Osteocyte (in vitro differentiated cells): ENCODE data around the gene GNL3. TPM values are rescaled to one million over a fixed set of nuclear protein-coding genes. Genes with fewer than 3 reads are reported as not detected.

Experiments
- DNase-seq: peaks from one replicate; pipeline ENCODE4 v3.0.0; 2021; ENCODE audit warnings: mixed read lengths; ENCODE audit not compliant: unreplicated experiment; ENCODE audit errors: extremely low spot score
- H3K27ac Mint-ChIP-seq: one replicate; pipeline ENCODE4 v1.8.0; 2021; ENCODE audit warnings: mild to moderate bottlenecking, mixed read lengths; ENCODE audit not compliant: unreplicated experiment
- H3K27me3 Mint-ChIP-seq: one replicate; pipeline ENCODE4 v1.8.0; 2021; ENCODE audit warnings: mixed read lengths; ENCODE audit not compliant: unreplicated experiment
- H3K36me3 Mint-ChIP-seq: one replicate; pipeline ENCODE4 v1.8.0; 2021; ENCODE audit warnings: mixed read lengths; ENCODE audit not compliant: unreplicated experiment
- H3K4me1 Mint-ChIP-seq: one replicate; pipeline ENCODE4 v1.8.0; 2021; ENCODE audit warnings: mixed read lengths; ENCODE audit not compliant: unreplicated experiment
- H3K4me3 Mint-ChIP-seq: one replicate; pipeline ENCODE4 v1.8.0; 2021; ENCODE audit warnings: mild to moderate bottlenecking, moderate library complexity, mixed read lengths; ENCODE audit not compliant: unreplicated experiment
- H3K9me3 Mint-ChIP-seq: one replicate; pipeline ENCODE4 v1.8.0; 2021; ENCODE audit warnings: mixed read lengths; ENCODE audit not compliant: unreplicated experiment
- CTCF ChIP-seq: fragments of 200-600 bp; sonication (generic); IDR thresholded peaks from 2 replicates; pipeline ENCODE4 v1.5.0; 2021; ENCODE audit warnings: antibody characterized with exemption, mild to moderate bottlenecking, moderate library complexity
- total RNA-seq: library from RNA; stranded (reverse); gene quantifications from 2 replicates; pipeline ENCODE4 v1.2.1, GENCODE V29; 2021

Gene GNL3
- total RNA-seq, 1 donor from 2014 or later: 69.8 TPM

GRCh38 chr3:52715714-52716305 is 30.0 kb downstream of the GNL3 start:
- Mint-ChIP-seq H3K36me3 (peaks cover 25% of the 10 kb centered on the region), H3K27ac (no peak overlapping the region), H3K9me3 (peaks cover 4% of the 10 kb centered on the region), H3K27me3 (no peaks in the 10 kb centered on the region), H3K4me1 (no peaks in the 10 kb centered on the region), H3K4me3 (no peak overlapping the region)
- DNase-seq: no peak
- TF ChIP-seq CTCF: no peak

- Mint-ChIP-seq H3K36me3 (peaks cover 25% of the 10 kb centered on the region), H3K4me3 (no peak overlapping the region), H3K4me1 (no peaks in the 10 kb centered on the region)
Observed at GRCh38 chr3:52719618-52720017, 33.8 kb downstream of the GNL3 start.

GRCh38 chr3:52721002-52721729 is 35.3 kb downstream of the GNL3 start:
- H3K4me3 Mint-ChIP-seq: no peak overlapping the region
- H3K9me3 Mint-ChIP-seq: peaks cover 4% of the 10 kb centered on the region
- H3K4me1 Mint-ChIP-seq: no peaks in the 10 kb centered on the region
- no peak overlapping the region for H3K27ac Mint-ChIP-seq
- peaks cover 29% of the 10 kb centered on the region for H3K36me3 Mint-ChIP-seq
- DNase-seq: peak; percentile 23
- no peaks in the 10 kb centered on the region for H3K27me3 Mint-ChIP-seq
- no peak for TF ChIP-seq CTCF

More at GRCh38 chr3:52719618-52720017, 33.8 kb downstream of the GNL3 start:
- no peak for TF ChIP-seq CTCF
- Mint-ChIP-seq H3K27me3 (no peaks in the 10 kb centered on the region), H3K9me3 (peaks cover 4% of the 10 kb centered on the region), H3K27ac (no peak overlapping the region)
- DNase-seq: no peak

- no peak overlapping the region for H3K27ac Mint-ChIP-seq
- no peak for TF ChIP-seq CTCF
- no peak overlapping the region for H3K4me3 Mint-ChIP-seq
- H3K36me3 Mint-ChIP-seq: peaks cover 26% of the 10 kb centered on the region
- DNase-seq: peak; percentile 25
- peaks cover 4% of the 10 kb centered on the region for H3K9me3 Mint-ChIP-seq
- no peaks in the 10 kb centered on the region for H3K27me3 Mint-ChIP-seq
- no peaks in the 10 kb centered on the region for H3K4me1 Mint-ChIP-seq
Observed at GRCh38 chr3:52721730-52722008, 35.8 kb downstream of the GNL3 start.

- Mint-ChIP-seq H3K27ac (no peak overlapping the region), H3K9me3 (peaks cover 4% of the 10 kb centered on the region), H3K4me3 (no peak overlapping the region), H3K27me3 (no peaks in the 10 kb centered on the region), H3K36me3 (peaks cover 27% of the 10 kb centered on the region), H3K4me1 (no peaks in the 10 kb centered on the region)
- TF ChIP-seq CTCF: no peak
- peak; percentile 36 for DNase-seq
Observed at GRCh38 chr3:52722491-52722890, 36.7 kb downstream of the GNL3 start.
